HG03196 (cell line): ENCODE data around the gene XPO4.
"Not testable (repeated sequence)": the region's sequence is repeated elsewhere in the genome, so short reads cannot be mapped to it uniquely, and the experiment has no call there.

Source experiments
- ATAC-seq: cut with Tn5 transposase; IDR thresholded peaks from one replicate; pipeline ENCODE4 v1.9.1; 2021; ENCODE audit not compliant: unreplicated experiment

Gene XPO4

DNA sequence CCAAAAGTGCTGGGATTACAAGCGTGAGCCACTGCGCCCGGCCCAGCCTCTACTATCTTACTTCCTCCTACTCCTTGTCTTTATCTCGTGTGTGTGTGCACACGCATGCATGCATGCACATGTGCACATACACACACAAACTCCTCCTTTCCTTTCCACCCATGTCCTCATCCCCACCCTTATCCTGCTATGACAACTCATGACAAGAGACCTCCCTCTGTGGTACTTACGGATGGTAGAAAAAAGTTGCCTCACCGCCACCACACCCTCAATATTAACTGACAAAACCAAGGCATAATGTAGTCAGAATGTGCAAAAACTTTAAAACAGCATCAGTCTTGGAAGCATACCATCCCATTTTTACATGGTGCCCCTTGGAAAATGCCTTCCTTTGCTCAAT is 112.9 kb downstream of the XPO4 start:
- no peak for ATAC-seq

DNA sequence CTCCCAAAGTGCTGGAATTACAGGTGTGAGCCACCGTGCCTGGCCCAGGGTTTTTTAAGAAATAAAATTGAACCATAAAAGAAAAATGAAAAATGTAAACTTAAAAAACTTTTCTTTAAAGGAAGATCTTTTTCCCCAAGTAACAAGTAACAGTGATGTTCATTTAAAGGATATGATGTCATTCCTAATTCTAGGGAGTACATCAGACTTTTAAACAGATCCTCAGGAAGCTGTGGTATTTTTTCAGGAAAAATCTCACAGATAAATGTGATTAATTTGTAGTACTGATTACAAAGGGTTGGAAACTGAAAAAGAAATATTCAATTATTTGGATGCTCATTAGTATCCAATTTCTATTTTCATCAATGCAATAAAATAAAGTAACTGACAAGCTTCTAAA is 114.2 kb downstream of the XPO4 start:
- no peak for ATAC-seq

- no peak for ATAC-seq
Measured at GRCh38 chr13:20787180-20787579, 115.4 kb downstream of the XPO4 start.

DNA sequence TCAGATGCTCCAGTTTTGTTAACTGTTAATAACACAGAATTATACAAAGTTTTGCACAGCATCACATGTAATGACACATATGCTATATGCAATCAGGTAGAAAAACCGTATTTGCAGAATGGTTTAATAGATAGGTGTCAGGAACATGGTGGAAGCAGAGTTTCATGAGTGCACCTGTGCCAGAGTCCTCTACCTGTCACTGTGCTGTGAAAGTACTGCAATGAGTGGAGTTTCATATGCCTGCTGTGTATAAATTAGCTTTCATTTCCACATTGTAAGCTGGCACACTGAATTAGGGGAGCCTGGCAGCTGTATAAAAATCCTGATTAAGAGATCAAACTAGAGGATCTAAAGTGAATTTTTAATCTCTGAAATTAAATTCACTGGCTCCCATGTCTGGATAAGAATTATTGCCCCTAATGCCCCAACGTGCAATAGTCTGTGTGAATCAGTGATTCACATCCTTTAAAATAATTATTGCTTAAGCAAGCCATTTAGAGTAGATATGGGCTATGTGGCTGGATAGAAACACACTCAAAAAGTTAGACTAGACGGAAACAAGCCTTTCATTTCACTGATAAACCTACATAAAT is 120.3 kb downstream of the XPO4 start:
- ATAC-seq = peak; percentile 54

GRCh38 chr13:20780317-20780716 is 122.2 kb downstream of the XPO4 start:
- ATAC-seq = no peak

GRCh38 chr13:20779405-20779804 is 123.1 kb downstream of the XPO4 start:
- ATAC-seq = no peak

DNA sequence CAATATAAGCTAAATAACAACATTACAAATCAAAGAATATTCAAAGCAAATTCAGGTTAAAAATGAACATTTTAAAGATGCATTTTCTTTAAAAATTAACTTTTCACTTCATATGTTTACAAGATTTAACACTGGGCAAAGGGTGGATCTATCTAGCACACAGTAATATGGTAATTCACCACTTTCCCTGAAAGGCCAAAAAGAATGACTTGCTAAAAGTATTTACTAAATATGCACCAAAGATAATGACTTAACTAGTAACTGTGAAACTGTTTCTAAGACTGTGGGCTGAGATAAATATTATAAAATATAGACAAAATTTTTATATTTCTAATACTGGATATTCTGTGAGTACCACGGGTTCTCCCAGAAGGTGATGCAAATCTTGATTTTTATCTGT is 124.2 kb downstream of the XPO4 start:
- ATAC-seq = no peak

GRCh38 chr13:20776751-20777150 is 125.8 kb downstream of the XPO4 start:
- ATAC-seq = no peak

GRCh38 chr13:20775961-20776360 is 126.6 kb downstream of the XPO4 start:
- ATAC-seq = no peak

- ATAC-seq = no peak
Measured at GRCh38 chr13:20774746-20775145, 127.8 kb downstream of the XPO4 start.

- ATAC-seq = peak; percentile 88
Measured at GRCh38 chr13:20773194-20774080, 129.1 kb downstream of the XPO4 start, which contains the start of gene EEF1AKMT1. TSS of gene EEF1AKMT1 (minus strand) at chr13:20773961. CDS start at chr13:20757598, 16,363 bp downstream.

- ATAC-seq = no peak
Measured at GRCh38 chr13:20772401-20773131, 130.0 kb downstream of the XPO4 start.

- ATAC-seq = no peak
Measured at GRCh38 chr13:20769834-20770233, 132.7 kb downstream of the XPO4 start.

- no peak for ATAC-seq
Measured at GRCh38 chr13:20769091-20769490, 133.5 kb downstream of the XPO4 start.

- ATAC-seq = no peak
Measured at GRCh38 chr13:20767309-20767943, 135.1 kb downstream of the XPO4 start.

DNA sequence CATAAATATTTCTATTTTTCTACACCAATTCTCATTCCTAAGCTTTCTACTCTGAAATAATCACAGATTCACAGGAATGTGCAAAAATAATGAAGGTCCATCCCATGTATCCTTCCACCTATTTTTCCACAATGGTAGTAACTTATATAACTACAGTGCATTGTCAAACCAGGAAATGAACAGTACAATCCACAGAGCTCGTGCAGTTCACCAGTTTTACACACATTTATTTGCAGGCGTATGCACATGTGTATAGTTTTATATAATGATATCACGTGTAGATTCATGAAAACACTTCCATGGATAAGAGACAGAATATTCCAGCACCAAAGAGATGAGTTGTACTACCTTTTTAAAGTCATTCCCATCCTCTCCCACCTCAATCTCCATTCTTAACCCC is 141.7 kb downstream of the XPO4 start:
- no peak for ATAC-seq

DNA sequence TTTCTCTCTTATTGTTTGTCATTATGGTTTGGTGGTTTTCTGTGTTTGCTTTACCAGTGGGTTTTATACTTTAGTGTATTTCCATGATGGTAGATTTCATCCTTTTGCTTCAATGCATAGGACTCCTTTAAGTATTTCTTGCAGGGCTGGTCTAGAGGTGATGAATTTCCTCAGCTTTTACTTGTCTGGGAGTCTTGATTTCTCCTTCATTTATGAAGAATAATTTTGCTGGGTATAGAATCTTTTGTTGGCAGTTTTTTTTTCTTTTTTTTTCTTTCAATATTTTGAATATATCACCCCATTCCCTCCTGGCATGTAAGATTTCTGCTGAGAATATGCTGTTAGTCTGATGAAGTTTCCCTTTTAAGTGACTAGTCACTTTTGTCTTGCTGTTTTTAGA is 148.5 kb downstream of the XPO4 start:
- ATAC-seq = no peak

- ATAC-seq = no peak
Measured at GRCh38 chr13:20749377-20749776, 153.2 kb downstream of the XPO4 start.

- not testable (repeated sequence) for ATAC-seq
Measured at GRCh38 chr13:20743830-20744404, 158.6 kb downstream of the XPO4 start.

- ATAC-seq = no peak
Measured at GRCh38 chr13:20740021-20740420, 162.5 kb downstream of the XPO4 start.

- no peak for ATAC-seq
Measured at GRCh38 chr13:20738616-20739015, 163.9 kb downstream of the XPO4 start.
